ENCODE results near the gene ANKRD9. TPM values are rescaled to one million over a fixed set of nuclear protein-coding genes. Genes with fewer than 3 reads are reported as not detected.
"Not testable (repeated sequence)": the region's sequence is repeated elsewhere in the genome, so short reads cannot be mapped to it uniquely, and the experiment has no call there.

Gene ANKRD9
- total and polyA plus RNA-seq, 2 experiments from 2014 or later, result 17.3 to 95.9 TPM

DNA sequence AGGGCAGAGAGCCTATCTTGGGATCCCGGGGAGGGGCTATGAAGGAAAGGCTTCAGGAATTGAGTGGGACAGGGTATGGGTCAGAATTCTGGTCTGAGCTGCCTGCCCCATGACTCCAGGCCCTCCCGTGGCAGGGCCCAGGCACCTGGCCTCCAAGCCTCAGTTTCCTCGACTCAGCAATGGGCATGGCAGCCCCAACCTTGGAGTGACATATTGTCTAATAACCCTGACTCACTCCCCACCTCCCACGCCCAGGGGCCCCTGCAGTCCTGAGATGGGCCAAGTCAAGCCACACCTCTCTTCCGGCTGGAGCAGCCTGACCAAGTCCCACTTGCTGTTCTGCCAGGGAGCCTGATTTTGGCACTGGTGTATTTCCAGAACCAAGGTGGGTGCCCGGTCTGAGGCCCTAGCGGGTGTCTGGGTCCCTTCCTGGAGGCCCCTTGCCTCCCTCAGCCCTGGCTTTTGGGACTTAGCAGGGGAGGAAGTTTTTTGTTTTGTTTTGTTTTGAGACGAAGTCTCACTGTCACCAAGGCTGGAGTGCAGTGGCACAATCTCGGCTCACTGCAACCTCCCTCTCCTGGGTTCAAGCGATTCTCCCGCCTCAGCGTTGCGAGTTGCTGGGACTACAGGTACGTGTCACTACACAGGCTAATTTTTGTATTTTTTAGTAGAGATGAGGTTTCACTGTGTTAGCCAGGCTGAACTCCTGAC is 42.6 kb upstream of the ANKRD9 start:
- H3K9me2 ChIP-seq (ENCODE audit: insufficient read depth), result no peaks in the 10 kb centered on the region
- H3K4me1 ChIP-seq (ENCODE audit: insufficient read depth), result no peaks in the 10 kb centered on the region; the same call in 1 of the 2 replicates
- no peaks in the 10 kb centered on the region for H4K20me1 ChIP-seq (replicated peaks; ENCODE audit: insufficient read depth)
- TF ChIP-seq STAT1 (IDR thresholded peaks at IDR 0.05; ENCODE audit: unreplicated experiment), result no peak
- TF ChIP-seq, protein P1, sequence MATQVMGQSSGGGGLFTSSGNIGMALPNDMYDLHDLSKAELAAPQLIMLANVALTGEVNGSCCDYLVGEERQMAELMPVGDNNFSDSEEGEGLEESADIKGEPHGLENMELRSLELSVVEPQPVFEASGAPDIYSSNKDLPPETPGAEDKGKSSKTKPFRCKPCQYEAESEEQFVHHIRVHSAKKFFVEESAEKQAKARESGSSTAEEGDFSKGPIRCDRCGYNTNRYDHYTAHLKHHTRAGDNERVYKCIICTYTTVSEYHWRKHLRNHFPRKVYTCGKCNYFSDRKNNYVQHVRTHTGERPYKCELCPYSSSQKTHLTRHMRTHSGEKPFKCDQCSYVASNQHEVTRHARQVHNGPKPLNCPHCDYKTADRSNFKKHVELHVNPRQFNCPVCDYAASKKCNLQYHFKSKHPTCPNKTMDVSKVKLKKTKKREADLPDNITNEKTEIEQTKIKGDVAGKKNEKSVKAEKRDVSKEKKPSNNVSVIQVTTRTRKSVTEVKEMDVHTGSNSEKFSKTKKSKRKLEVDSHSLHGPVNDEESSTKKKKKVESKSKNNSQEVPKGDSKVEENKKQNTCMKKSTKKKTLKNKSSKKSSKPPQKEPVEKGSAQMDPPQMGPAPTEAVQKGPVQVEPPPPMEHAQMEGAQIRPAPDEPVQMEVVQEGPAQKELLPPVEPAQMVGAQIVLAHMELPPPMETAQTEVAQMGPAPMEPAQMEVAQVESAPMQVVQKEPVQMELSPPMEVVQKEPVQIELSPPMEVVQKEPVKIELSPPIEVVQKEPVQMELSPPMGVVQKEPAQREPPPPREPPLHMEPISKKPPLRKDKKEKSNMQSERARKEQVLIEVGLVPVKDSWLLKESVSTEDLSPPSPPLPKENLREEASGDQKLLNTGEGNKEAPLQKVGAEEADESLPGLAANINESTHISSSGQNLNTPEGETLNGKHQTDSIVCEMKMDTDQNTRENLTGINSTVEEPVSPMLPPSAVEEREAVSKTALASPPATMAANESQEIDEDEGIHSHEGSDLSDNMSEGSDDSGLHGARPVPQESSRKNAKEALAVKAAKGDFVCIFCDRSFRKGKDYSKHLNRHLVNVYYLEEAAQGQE (IDR thresholded peaks at IDR 0.05; ENCODE audit: unreplicated experiment), result no peak
- TF ChIP-seq POLR2AphosphoS5 (IDR thresholded peaks at IDR 0.05; ENCODE audit: low read depth), result no peak
- TF ChIP-seq NANOG (IDR thresholded peaks at IDR 0.05; ENCODE audit: borderline replicate concordance), result no peak
- TF ChIP-seq EZH2 (IDR thresholded peaks at IDR 0.05; ENCODE audit: low read depth, unreplicated experiment), result no peak
- TF ChIP-seq, protein P2, sequence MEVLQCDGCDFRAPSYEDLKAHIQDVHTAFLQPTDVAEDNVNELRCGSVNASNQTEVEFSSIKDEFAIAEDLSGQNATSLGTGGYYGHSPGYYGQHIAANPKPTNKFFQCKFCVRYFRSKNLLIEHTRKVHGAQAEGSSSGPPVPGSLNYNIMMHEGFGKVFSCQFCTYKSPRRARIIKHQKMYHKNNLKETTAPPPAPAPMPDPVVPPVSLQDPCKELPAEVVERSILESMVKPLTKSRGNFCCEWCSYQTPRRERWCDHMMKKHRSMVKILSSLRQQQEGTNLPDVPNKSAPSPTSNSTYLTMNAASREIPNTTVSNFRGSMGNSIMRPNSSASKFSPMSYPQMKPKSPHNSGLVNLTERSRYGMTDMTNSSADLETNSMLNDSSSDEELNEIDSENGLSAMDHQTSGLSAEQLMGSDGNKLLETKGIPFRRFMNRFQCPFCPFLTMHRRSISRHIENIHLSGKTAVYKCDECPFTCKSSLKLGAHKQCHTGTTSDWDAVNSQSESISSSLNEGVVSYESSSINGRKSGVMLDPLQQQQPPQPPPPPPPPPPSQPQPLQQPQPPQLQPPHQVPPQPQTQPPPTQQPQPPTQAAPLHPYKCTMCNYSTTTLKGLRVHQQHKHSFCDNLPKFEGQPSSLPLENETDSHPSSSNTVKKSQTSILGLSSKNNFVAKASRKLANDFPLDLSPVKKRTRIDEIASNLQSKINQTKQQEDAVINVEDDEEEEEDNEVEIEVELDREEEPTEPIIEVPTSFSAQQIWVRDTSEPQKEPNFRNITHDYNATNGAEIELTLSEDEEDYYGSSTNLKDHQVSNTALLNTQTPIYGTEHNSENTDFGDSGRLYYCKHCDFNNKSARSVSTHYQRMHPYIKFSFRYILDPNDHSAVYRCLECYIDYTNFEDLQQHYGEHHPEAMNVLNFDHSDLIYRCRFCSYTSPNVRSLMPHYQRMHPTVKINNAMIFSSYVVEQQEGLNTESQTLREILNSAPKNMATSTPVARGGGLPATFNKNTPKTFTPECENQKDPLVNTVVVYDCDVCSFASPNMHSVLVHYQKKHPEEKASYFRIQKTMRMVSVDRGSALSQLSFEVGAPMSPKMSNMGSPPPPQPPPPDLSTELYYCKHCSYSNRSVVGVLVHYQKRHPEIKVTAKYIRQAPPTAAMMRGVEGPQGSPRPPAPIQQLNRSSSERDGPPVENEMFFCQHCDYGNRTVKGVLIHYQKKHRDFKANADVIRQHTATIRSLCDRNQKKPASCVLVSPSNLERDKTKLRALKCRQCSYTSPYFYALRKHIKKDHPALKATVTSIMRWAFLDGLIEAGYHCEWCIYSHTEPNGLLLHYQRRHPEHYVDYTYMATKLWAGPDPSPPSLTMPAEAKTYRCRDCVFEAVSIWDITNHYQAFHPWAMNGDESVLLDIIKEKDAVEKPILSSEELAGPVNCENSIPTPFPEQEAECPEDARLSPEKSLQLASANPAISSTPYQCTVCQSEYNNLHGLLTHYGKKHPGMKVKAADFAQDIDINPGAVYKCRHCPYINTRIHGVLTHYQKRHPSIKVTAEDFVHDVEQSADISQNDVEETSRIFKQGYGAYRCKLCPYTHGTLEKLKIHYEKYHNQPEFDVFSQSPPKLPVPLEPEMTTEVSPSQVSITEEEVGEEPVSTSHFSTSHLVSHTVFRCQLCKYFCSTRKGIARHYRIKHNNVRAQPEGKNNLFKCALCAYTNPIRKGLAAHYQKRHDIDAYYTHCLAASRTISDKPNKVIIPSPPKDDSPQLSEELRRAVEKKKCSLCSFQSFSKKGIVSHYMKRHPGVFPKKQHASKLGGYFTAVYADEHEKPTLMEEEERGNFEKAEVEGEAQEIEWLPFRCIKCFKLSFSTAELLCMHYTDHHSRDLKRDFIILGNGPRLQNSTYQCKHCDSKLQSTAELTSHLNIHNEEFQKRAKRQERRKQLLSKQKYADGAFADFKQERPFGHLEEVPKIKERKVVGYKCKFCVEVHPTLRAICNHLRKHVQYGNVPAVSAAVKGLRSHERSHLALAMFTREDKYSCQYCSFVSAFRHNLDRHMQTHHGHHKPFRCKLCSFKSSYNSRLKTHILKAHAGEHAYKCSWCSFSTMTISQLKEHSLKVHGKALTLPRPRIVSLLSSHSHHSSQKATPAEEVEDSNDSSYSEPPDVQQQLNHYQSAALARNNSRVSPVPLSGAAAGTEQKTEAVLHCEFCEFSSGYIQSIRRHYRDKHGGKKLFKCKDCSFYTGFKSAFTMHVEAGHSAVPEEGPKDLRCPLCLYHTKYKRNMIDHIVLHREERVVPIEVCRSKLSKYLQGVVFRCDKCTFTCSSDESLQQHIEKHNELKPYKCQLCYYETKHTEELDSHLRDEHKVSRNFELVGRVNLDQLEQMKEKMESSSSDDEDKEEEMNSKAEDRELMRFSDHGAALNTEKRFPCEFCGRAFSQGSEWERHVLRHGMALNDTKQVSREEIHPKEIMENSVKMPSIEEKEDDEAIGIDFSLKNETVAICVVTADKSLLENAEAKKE (CRISPR knock-in tag; IDR thresholded peaks at IDR 0.05), result no peak
- no peak for TF ChIP-seq JUNB (IDR thresholded peaks at IDR 0.05; ENCODE audit: unreplicated experiment)
- TF ChIP-seq, protein P3, sequence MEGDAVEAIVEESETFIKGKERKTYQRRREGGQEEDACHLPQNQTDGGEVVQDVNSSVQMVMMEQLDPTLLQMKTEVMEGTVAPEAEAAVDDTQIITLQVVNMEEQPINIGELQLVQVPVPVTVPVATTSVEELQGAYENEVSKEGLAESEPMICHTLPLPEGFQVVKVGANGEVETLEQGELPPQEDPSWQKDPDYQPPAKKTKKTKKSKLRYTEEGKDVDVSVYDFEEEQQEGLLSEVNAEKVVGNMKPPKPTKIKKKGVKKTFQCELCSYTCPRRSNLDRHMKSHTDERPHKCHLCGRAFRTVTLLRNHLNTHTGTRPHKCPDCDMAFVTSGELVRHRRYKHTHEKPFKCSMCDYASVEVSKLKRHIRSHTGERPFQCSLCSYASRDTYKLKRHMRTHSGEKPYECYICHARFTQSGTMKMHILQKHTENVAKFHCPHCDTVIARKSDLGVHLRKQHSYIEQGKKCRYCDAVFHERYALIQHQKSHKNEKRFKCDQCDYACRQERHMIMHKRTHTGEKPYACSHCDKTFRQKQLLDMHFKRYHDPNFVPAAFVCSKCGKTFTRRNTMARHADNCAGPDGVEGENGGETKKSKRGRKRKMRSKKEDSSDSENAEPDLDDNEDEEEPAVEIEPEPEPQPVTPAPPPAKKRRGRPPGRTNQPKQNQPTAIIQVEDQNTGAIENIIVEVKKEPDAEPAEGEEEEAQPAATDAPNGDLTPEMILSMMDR (conservative IDR thresholded peaks at IDR 0.05; ENCODE audit: low read depth in 2 of 2), result no peak
- no peak for TF ChIP-seq ZNF331 (CRISPR knock-in tag; IDR thresholded peaks at IDR 0.05; ENCODE audit: low read depth)
- no peak for TF ChIP-seq ZNF114 (CRISPR knock-in tag; IDR thresholded peaks at IDR 0.05)
- TF ChIP-seq CREB1 (CRISPR knock-in tag; IDR thresholded peaks at IDR 0.05; ENCODE audit: low read depth), result no peak
- no peak overlapping the region for H3K27ac Mint-ChIP-seq
- no peak overlapping the region for H2AFZ ChIP-seq
- H3K27me3 ChIP-seq (ENCODE audit: insufficient read depth), result no peaks in the 10 kb centered on the region
- H3F3A ChIP-seq (replicated peaks; ENCODE audit: low read depth), result peaks cover 13% of the 10 kb centered on the region; the same call in 1 of the 2 replicates
- no peaks in the 10 kb centered on the region for H3K4me1 Mint-ChIP-seq
- H3K79me2 ChIP-seq (replicated peaks; ENCODE audit: insufficient read depth), result no peaks in the 10 kb centered on the region
- no peaks in the 10 kb centered on the region for H3K36me3 ChIP-seq (ENCODE audit: insufficient read depth)
- H3K27me3 Mint-ChIP-seq (ENCODE audit: insufficient read depth, low read depth, poor library complexity), result peaks cover 2% of the 10 kb centered on the region
- no peak overlapping the region for H3K4me3 Mint-ChIP-seq
- no peak for ATAC-seq
- no peak for DNase-seq (ENCODE audit: low spot score)
- H3K27ac ChIP-seq (ENCODE audit: low read depth), result no peak overlapping the region
- no peaks in the 10 kb centered on the region for H3K36me3 Mint-ChIP-seq (ENCODE audit: low read depth)
- no peaks in the 10 kb centered on the region for H3K9me3 Mint-ChIP-seq
- no peak overlapping the region for H3K4me3 ChIP-seq
- no peak overlapping the region for H3K4me2 ChIP-seq

DNA sequence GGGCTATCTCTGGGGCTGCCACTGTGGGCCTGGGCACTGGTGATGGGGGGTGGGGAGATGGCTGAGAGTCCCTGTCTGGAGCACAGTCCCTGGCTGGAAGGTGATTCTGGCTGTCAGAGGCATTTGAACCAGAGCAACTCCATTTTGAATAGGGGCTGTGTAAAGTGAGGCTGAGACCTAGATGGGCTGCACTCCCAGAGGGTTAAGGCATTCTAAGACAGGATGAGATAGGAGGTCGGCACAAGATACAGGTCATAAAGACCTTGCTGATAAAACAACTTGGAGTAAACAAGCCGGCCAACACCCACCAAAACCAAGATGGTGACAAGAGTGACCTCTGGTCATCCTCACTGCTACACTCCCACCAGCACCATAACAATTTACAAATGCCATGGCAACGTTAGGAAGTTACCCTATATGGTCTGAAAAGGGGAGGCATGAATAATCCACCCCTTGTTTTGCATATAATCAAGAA is 41.4 kb upstream of the ANKRD9 start:
- ATAC-seq; H3K4me1 ChIP-seq (ENCODE audit: insufficient read depth); H3K4me2 ChIP-seq; H3K36me3 ChIP-seq (ENCODE audit: insufficient read depth); H3K9me3 Mint-ChIP-seq; DNase-seq (ENCODE audit: low spot score); H3K79me2 ChIP-seq (replicated peaks; ENCODE audit: insufficient read depth); H3K4me1 Mint-ChIP-seq; H3K9me2 ChIP-seq (ENCODE audit: insufficient read depth); H3K27me3 ChIP-seq (ENCODE audit: insufficient read depth); H3K4me3 Mint-ChIP-seq; H3K4me3 ChIP-seq; H2AFZ ChIP-seq; H3K27ac ChIP-seq (ENCODE audit: low read depth); H3F3A ChIP-seq (replicated peaks; ENCODE audit: low read depth); H4K20me1 ChIP-seq (replicated peaks; ENCODE audit: insufficient read depth); H3K36me3 Mint-ChIP-seq (ENCODE audit: low read depth); H3K27ac Mint-ChIP-seq: not testable (repeated sequence)
- peaks cover 12% of the 10 kb centered on the region for H3K27me3 Mint-ChIP-seq (ENCODE audit: insufficient read depth, low read depth, poor library complexity)

Measured in GM23338 (cell line).